IgD-negative memory B cell (primary cell): ENCODE results near the gene ARV1. TPM values are rescaled to one million over a fixed set of nuclear protein-coding genes. Genes with fewer than 3 reads are reported as not detected.
"Not testable (repeated sequence)": the region's sequence is repeated elsewhere in the genome, so short reads cannot be mapped to it uniquely, and the experiment has no call there.

Experiments
- H3K27ac Mint-ChIP-seq, 3 donors: one replicate each; pipeline ENCODE4 v1.8.0; 2020 to 2022; ENCODE audit warnings: mild to moderate bottlenecking in 3 of 3, mixed read lengths in 3 of 3, moderate library complexity in 1 of 3
- H3K27me3 Mint-ChIP-seq: one replicate; pipeline ENCODE4 v1.8.0; 2021; ENCODE audit warnings: mixed read lengths
- H3K36me3 Mint-ChIP-seq: one replicate; pipeline ENCODE4 v1.8.0; 2020; ENCODE audit warnings: mild to moderate bottlenecking, mixed read lengths
- H3K4me1 Mint-ChIP-seq, 3 donors: one replicate each; pipeline ENCODE4 v1.8.0; 2020 to 2022; ENCODE audit warnings: mixed read lengths in 3 of 3, mild to moderate bottlenecking in 1 of 3
- H3K4me3 Mint-ChIP-seq, 4 donors: one replicate each; pipeline ENCODE4 v1.8.0; 2020 to 2022; ENCODE audit warnings: mild to moderate bottlenecking in 4 of 4, mixed read lengths in 4 of 4, moderate library complexity in 3 of 4
- H3K9me3 Mint-ChIP-seq, 3 donors: one replicate each; pipeline ENCODE4 v1.8.0; 2020 to 2021; ENCODE audit warnings: mixed read lengths in 3 of 3, mild to moderate bottlenecking in 1 of 3
- polyA plus RNA-seq: library from polyadenylated mRNA; unstranded; fragments of 300-500 nt; fragmentation: Illumina TruSeq; gene quantifications from one replicate; pipeline ENCODE4 v1.2.3, GENCODE V29; 2021

The ARV1 gene
- polyA plus RNA-seq, 1 donor from 2014 or later = 29.2 TPM

DNA sequence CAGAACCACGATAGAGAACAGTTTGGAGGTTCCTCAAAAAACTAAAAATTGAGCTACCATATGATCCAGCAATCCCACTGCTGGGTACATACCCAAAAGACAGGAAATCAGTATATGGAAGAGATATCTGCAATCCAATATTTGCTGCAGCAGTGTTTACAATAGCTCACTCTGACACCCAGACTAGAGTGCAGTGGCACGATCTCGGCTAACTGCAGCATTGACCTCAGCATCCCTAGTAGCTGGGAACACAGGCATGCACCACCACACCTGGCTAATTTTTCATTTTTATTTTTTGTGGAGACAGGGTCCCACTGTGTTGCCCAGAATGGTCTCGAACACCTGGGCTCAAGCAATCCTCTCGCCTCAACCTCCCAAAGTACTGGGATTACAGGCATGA, 13.4 kb upstream of the ARV1 start:
- Mint-ChIP-seq H3K4me1 (peaks cover 26 to 33% (median 32%) of the 10 kb centered on the region in 3 donors), H3K36me3 (peaks cover 1% of the 10 kb centered on the region), H3K27me3 (no peaks in the 10 kb centered on the region), H3K9me3 (no peaks in the 10 kb centered on the region), H3K4me3 (no peak overlapping the region), H3K27ac (no peak overlapping the region)

DNA sequence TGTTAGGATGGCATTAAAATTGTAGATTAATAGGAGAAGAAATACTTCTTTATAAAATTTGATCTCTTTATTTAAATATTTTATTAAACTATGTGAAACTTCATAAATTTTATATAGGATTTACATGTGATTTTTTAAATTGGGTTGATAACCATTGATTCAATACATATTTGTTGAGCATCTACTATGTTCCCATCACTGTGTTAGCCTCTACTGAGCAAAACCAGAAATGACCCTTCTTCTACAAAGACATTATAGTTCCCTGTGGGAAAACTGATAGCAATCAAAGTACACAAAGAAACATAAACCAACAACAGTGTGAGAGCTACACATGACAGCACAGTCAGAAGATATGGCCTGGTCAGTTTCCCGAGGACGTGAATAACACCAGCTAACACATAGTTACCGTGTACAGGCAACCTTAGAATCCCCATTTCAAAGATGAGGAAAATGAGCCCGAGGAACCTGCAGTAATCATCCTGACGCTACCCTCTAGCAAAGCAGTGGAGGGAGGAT, 12.5 kb upstream of the ARV1 start:
- Mint-ChIP-seq H3K36me3 (no peaks in the 10 kb centered on the region), H3K27me3 (no peaks in the 10 kb centered on the region), H3K27ac (peak overlapping the region in 1 of 3 donors; percentile 6), H3K4me3 (no peak overlapping the region), H3K9me3 (no peaks in the 10 kb centered on the region), H3K4me1 (peaks cover 21 to 33% (median 33%) of the 10 kb centered on the region in 3 donors)

- Mint-ChIP-seq H3K27me3 (no peaks in the 10 kb centered on the region), H3K36me3 (no peaks in the 10 kb centered on the region), H3K9me3 (no peaks in the 10 kb centered on the region), H3K4me1 (peaks cover 33 to 37% (median 36%) of the 10 kb centered on the region in 3 donors), H3K4me3 (no peak overlapping the region), H3K27ac (no peak overlapping the region)
Measured at GRCh38 chr1:230970432-230970831, 8.5 kb upstream of the ARV1 start.

DNA sequence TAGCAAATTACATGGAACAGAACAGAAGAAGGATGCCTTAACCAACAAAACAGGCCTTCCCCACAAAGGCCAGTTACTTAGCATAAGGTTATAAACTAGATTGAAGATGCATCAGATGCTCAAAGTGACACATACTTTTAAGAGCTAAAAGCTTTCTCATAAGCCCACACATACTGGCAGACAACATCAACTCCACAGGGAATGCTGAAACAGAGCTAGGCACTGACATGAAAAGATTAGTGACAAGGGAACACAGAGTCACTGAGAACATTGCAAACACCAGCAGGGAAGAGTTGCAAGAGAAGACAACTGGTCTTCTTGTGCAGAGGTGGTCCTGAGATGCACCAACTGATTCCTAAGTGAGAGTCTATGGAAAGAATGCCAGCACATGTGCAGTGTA, 7.1 kb upstream of the ARV1 start:
- H3K27me3 Mint-ChIP-seq = no peaks in the 10 kb centered on the region
- no peak overlapping the region for H3K27ac Mint-ChIP-seq
- H3K9me3 Mint-ChIP-seq = no peaks in the 10 kb centered on the region
- H3K36me3 Mint-ChIP-seq = no peaks in the 10 kb centered on the region
- no peak overlapping the region for H3K4me3 Mint-ChIP-seq
- H3K4me1 Mint-ChIP-seq = peaks cover 41 to 48% (median 44%) of the 10 kb centered on the region in 3 donors

DNA sequence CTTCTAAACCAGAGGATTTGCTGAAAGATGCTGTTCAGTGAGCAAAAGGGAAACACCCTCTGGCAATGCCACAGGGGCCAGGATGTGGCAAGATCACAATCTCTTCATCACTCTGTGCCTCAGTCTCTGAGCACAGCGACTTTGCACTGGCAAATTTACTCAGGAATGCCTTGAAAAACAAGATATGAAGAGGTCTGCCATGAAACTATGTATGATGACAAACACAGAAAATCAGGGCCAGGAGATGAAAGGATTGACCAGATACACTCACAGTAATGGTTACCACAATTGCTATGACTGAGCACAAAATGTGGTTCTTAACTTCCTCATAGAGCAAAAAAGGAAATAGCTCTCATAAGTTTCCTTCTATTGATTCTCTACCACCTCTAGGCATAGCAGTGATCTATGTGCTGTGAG, 6.0 kb upstream of the ARV1 start:
- no peaks in the 10 kb centered on the region for H3K9me3 Mint-ChIP-seq
- H3K36me3 Mint-ChIP-seq = no peaks in the 10 kb centered on the region
- H3K27me3 Mint-ChIP-seq = no peaks in the 10 kb centered on the region
- peak overlapping the region in 3 of 4 donors; percentile 58 to 80 (median 66) for H3K4me3 Mint-ChIP-seq
- H3K4me1 Mint-ChIP-seq = peaks cover 50 to 59% (median 54%) of the 10 kb centered on the region in 3 donors
- peak overlapping the region; percentile 46 to 88 (median 74) for H3K27ac Mint-ChIP-seq

GRCh38 chr1:230975636-230976035, 3.3 kb upstream of the ARV1 start:
- Mint-ChIP-seq H3K4me3 (peak overlapping the region in 1 of 4 donors; percentile 26), H3K36me3 (no peaks in the 10 kb centered on the region), H3K4me1 (peaks cover 46 to 55% (median 52%) of the 10 kb centered on the region in 3 donors), H3K27me3 (no peaks in the 10 kb centered on the region), H3K9me3 (no peaks in the 10 kb centered on the region), H3K27ac (no peak overlapping the region)

- Mint-ChIP-seq H3K27ac (peak overlapping the region in 2 of 3 donors; percentile 73 to 95), H3K9me3 (no peaks in the 10 kb centered on the region), H3K36me3 (no peaks in the 10 kb centered on the region), H3K4me3 (peak overlapping the region; percentile 12 to 99 (median 98)), H3K4me1 (peaks cover 44 to 54% (median 49%) of the 10 kb centered on the region in 3 donors), H3K27me3 (no peaks in the 10 kb centered on the region)
Measured at GRCh38 chr1:230976360-230976759, 2.5 kb upstream of the ARV1 start.

DNA sequence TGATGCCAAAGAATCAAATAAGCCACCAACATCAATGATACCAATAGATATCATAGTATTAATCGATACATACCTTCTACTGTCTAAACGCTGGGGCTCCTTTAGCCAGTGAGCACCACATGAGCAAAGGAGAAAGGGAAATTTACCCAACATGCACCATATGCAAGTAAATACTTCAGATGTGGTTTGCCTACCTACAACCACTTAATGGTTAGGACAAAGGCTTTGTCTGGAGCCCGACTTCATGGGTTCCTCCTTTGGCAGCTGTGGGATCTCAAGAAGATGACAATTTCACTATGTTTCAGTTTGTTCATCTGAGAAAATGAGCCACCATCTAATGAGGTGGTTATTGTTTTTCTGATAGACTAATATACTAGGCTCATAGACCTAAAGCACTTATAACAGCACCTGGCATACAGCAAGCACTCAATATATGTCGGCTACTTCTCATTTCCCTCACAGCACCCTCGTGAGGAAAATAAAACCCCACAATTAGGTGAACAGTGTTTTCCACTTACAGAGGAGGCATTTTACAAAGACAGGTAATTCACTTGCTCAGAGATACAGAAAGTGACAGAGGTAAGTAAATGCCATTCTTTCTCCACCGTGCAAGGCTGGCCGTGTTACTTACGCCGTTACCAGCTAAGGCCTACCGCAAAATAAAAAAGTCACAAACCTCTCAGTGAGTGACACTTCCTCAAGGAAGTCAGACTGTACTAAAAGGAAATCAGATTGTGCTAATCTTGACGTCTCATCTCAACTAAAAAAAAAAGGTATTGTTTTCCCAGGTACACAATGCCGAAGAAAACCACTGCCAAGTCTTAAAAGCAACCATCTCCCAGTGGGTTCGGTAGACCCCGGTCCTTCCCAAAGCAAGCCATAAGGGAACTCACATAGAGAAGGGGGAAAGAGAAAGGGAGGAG, 1.8 kb upstream of the ARV1 start:
- no peaks in the 10 kb centered on the region for H3K27me3 Mint-ChIP-seq
- H3K27ac Mint-ChIP-seq = peak overlapping the region; percentile 95 to 98 (median 95)
- peak overlapping the region; percentile 95 to 99 (median 98) for H3K4me3 Mint-ChIP-seq
- H3K4me1 Mint-ChIP-seq = peaks cover 38 to 49% (median 49%) of the 10 kb centered on the region in 3 donors
- H3K9me3 Mint-ChIP-seq = no peaks in the 10 kb centered on the region
- H3K36me3 Mint-ChIP-seq = no peaks in the 10 kb centered on the region

- no peaks in the 10 kb centered on the region for H3K36me3 Mint-ChIP-seq
- no peaks in the 10 kb centered on the region for H3K9me3 Mint-ChIP-seq
- H3K27ac Mint-ChIP-seq = peak overlapping the region; percentile 95 to 98 (median 95)
- peaks cover 31 to 41% (median 41%) of the 10 kb centered on the region in 3 donors for H3K4me1 Mint-ChIP-seq
- peak overlapping the region; percentile 95 to 99 (median 98) for H3K4me3 Mint-ChIP-seq
- no peaks in the 10 kb centered on the region for H3K27me3 Mint-ChIP-seq
Measured at GRCh38 chr1:230977761-230978490, 968 bp upstream of the ARV1 start.

DNA sequence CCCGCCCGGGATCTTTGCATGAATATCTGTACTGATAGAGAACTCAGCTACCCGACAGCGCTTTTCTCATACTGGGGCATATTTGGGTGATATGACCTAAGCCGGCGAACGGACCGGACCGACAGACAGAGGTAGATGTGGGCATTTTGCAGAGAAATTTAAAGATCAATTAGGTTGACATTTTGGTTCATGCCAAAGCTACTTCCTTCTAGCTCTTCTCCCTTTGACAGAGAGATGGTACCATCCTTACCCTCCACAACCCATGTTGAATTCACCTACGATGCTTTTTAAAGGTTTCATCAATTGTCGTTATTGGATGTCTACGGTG, 459 bp downstream of the ARV1 start:
- Mint-ChIP-seq H3K4me3 (peak overlapping the region in 2 of 4 donors; percentile 92 to 97), H3K9me3 (no peaks in the 10 kb centered on the region), H3K27me3 (no peaks in the 10 kb centered on the region), H3K4me1 (peaks cover 27 to 38% (median 32%) of the 10 kb centered on the region in 3 donors), H3K27ac (peak overlapping the region in 1 of 3 donors; percentile 93), H3K36me3 (peaks cover 2% of the 10 kb centered on the region)

DNA sequence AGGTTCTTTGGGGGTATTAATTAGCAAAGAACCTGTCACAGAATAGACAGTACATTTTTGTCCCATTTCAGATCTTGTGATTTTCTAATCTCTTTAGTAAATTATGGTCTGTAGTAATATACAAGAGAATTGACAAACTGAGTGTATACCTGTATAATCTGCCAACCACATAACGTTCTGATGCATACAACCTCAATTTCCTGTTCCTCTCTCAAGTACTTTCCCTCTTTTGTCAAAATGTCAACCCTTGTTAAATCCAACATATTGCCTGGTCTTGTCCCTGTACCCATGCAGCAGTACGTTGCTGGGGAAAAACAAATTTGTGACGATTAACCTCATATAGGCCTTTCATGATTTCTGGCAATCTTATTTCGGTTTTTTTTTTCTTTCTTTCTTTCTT, 1.1 kb downstream of the ARV1 start:
- Mint-ChIP-seq H3K27ac (peak overlapping the region in 1 of 3 donors; percentile 93), H3K4me1 (peaks cover 27 to 39% (median 30%) of the 10 kb centered on the region in 3 donors), H3K27me3 (no peaks in the 10 kb centered on the region), H3K4me3 (peak overlapping the region in 2 of 4 donors; percentile 92 to 97), H3K9me3 (no peaks in the 10 kb centered on the region), H3K36me3 (peaks cover 4% of the 10 kb centered on the region)

- Mint-ChIP-seq H3K27ac (no peak overlapping the region), H3K36me3 (peaks cover 4% of the 10 kb centered on the region), H3K27me3 (no peaks in the 10 kb centered on the region), H3K4me3 (no peak overlapping the region), H3K9me3 (no peaks in the 10 kb centered on the region), H3K4me1 (peaks cover 16 to 24% (median 17%) of the 10 kb centered on the region in 3 donors)
Measured at GRCh38 chr1:230982696-230983095, 3.8 kb downstream of the ARV1 start.

DNA sequence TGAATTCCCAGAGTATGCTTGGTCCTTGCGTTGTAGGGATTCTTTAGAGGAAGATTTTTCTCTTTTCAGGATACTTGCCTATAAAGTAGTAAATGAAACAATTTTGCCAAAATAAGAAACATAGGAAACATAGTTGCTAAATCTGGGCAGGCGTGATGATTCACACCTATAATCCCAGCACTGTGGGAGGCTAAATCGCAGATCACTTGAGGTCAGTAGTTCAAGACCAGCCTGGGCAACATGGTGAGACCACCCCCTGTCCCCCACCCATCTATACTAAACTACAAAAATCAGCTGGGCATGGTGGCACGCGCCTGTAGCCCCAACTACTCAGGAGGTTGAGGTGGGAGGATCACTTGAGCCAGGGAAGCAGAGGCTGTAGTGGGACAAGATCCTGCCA, 4.9 kb downstream of the ARV1 start:
- peaks cover 14 to 21% (median 15%) of the 10 kb centered on the region in 3 donors for H3K4me1 Mint-ChIP-seq
- peaks cover 4% of the 10 kb centered on the region for H3K36me3 Mint-ChIP-seq
- H3K9me3 Mint-ChIP-seq = no peaks in the 10 kb centered on the region
- no peak overlapping the region for H3K27ac Mint-ChIP-seq
- no peak overlapping the region for H3K4me3 Mint-ChIP-seq
- H3K27me3 Mint-ChIP-seq = no peaks in the 10 kb centered on the region

GRCh38 chr1:230984622-230985515, 6.0 kb downstream of the ARV1 start:
- H3K27me3 Mint-ChIP-seq, H3K9me3 Mint-ChIP-seq, H3K36me3 Mint-ChIP-seq, H3K4me3 Mint-ChIP-seq, H3K27ac Mint-ChIP-seq: not testable (repeated sequence)
- peaks cover 4 to 14% (median 12%) of the 10 kb centered on the region in 3 donors for H3K4me1 Mint-ChIP-seq
